SU-DHL-6 (cell line): ENCODE results near the gene GRHL3.

Experiments
- EZH2phosphoT487 ChIP-seq: fragments of 200-600 bp; sonication (generic), shearing (Covaris generic); conservative IDR thresholded peaks from 2 replicates; pipeline ENCODE4 v1.6.1; 2018; ENCODE audit warnings: mild to moderate bottlenecking, antibody characterized with exemption, low read length, moderate library complexity, mixed read lengths
- TF ChIP-seq, protein P1 (sequence below): fragments of 200-600 bp; sonication (generic); IDR thresholded peaks from one replicate; pipeline ENCODE4 v1.5.1; 2017; ENCODE audit warnings: antibody characterized with exemption, mild to moderate bottlenecking, low read length, moderate library complexity; ENCODE audit not compliant: insufficient read depth, poor library complexity, severe bottlenecking

DNA sequence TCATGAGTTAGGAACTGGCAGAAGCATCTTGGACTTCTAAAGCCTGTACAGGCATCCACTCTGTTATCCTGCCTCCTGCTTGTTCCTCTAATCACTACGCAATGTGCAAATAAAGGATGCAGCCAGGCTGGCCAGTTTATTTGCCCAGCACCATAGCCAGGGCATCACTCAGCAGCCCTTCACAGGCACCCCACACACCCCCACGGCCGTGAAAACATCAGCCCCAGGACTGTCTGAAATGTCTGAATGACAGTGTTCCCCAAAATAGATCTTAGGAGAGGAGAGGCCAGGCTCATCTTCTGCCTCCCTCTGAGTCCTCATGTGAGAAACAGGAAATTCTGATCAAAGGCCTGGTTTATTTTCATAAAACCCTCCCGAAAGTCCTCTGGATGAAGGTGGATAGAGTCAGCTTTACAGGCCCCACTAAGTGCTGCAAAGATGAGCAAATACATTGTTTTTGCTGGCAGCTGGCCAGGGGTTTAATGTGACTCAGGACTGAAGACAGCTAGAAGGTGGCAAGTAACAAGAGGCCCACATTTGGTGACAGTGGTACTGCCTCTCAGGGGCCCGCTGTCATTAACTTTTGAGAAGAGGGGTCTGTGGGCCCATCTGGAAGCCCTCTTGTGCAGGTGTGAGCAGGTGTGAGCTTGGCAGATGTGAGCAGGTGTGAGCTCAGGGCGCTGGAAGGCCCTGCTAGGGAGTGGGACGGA, 32.9 kb downstream of the GRHL3 start:
- TF ChIP-seq, protein P1, sequence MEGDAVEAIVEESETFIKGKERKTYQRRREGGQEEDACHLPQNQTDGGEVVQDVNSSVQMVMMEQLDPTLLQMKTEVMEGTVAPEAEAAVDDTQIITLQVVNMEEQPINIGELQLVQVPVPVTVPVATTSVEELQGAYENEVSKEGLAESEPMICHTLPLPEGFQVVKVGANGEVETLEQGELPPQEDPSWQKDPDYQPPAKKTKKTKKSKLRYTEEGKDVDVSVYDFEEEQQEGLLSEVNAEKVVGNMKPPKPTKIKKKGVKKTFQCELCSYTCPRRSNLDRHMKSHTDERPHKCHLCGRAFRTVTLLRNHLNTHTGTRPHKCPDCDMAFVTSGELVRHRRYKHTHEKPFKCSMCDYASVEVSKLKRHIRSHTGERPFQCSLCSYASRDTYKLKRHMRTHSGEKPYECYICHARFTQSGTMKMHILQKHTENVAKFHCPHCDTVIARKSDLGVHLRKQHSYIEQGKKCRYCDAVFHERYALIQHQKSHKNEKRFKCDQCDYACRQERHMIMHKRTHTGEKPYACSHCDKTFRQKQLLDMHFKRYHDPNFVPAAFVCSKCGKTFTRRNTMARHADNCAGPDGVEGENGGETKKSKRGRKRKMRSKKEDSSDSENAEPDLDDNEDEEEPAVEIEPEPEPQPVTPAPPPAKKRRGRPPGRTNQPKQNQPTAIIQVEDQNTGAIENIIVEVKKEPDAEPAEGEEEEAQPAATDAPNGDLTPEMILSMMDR: no peak
- TF ChIP-seq EZH2phosphoT487: no peak
